ENCODE results near the gene GRIN1. TPM values are rescaled to one million over a fixed set of nuclear protein-coding genes. Genes with fewer than 3 reads are reported as not detected.

Gene GRIN1
- total RNA-seq, 2 donors from 2014 or later = not detected

DNA sequence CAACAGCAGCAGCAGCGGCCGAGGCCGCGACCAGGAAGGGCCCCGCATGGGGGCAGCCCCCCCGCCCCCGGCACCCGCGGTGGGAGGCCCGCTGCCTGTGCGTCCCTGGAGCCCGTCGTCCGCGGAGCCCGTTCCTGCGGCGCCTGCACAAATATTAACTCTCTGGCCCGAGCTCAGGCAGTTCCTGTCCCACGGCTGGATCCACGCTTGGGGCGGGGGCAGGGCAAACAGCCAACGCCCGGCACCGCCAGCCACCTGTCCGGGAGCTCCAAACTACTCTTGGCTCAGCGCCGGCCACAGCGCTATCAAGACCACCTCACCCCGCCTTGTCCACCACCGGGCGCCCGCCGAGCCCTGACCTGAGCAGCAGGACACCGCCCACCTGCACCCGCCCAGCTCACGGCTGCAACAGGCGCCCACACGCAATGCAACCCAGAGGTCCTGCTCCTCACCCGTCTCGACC is 31.0 kb downstream of the GRIN1 start, which contains the start of gene LRRC26:
Gene LRRC26 (minus strand): TSS at position 156 of the 463 bp plus-strand sequence. CDS start 108 bp downstream, at position 48.
- Histone ChIP-seq H3K4me3 (peak within 1 kb of the TSS; percentile 11 to 48), H3K9me3 (no peaks in the 10 kb centered on the region), H3K4me1 (peaks cover 0 to 35% of the 10 kb centered on the region in 2 donors), H3K27ac (no peak within 1 kb of the TSS), H3K36me3 (no peaks in the 10 kb centered on the region), H3K27me3 (peaks cover 28 to 37% of the 10 kb centered on the region in 2 donors)
- no peak for DNase-seq (ENCODE audit: low spot score)
- TF ChIP-seq CTCF (IDR thresholded peaks at IDR 0.05) = no peak

DNA sequence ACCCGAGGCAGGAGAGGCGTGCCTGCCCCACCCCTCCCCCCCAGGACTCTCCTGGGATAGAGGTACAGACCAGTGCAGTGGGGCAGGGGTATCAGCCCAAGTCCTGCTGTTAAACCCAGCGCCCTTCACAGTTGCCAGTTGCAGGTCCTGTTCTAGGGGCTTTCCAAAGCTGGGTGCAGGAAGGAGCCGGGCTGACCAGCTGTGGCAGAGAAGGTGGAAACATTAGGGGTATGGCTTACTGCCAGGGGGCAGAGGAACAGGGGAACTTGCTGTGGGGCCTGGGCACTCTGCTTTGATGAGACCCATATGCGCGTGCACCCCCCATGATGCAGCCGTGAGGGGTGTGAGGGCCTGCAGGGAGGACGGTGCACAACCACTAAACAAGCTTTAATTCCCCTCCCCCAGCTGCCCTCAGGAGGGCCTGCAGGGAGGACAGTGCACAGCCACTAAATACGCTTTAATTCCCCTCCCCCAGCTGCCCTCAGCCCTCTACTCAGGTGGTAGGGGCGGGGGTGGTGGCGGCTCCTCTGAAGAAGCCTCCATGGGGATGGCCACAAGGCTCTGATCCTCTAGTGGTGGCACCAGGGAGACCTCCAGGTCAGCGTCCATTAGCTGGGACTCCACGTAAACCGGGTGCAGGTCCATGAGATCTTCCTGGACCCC is 31.7 kb downstream of the GRIN1 start:
- Histone ChIP-seq H3K9me3 (no peaks in the 10 kb centered on the region), H3K27ac (no peak overlapping the region), H3K36me3 (no peaks in the 10 kb centered on the region), H3K27me3 (peaks cover 22 to 31% of the 10 kb centered on the region in 2 donors), H3K4me3 (no peak overlapping the region), H3K4me1 (peaks cover 0 to 35% of the 10 kb centered on the region in 2 donors)
- DNase-seq (ENCODE audit: low spot score) = no peak
- no peak for TF ChIP-seq CTCF (IDR thresholded peaks at IDR 0.05)

DNA sequence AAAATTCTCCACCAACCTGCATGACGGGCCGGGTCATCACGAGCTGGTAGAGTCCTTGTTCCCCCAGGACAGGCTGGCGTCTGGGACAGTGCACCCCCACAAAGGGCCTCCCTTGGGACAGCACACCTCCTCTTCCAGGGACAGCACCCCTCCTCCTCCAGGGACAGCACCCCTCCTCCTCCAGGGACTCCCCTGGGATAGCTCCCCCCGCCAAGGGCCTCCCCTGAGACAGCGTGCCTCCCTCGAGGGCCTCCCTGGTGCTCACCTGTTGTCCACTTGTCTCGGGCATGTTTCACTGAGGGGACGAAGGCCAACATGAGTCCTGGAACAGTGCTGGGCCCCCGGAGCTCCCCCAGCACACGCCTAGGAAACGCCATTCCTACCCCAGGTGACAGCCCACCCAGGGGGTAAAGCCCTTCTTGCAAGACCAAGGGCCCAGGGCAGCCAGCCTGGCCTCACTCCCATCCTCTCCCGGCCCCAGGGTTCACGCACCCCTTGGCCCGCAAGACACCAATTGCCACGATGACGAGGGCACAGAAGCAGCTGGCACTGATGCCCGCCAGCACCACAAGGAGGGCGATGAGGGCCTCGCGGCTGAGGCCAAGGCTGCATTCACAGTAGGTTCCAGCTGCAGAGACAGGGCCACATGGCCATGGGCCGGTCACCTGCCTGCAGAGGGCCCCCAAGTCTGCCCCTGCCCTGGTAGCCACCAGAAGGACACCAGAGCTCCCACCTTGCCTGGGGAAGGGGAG is 32.4 kb downstream of the GRIN1 start:
- peaks cover 0 to 35% of the 10 kb centered on the region in 2 donors for H3K4me1 ChIP-seq
- no peak for DNase-seq (ENCODE audit: low spot score)
- H3K27ac ChIP-seq = no peak overlapping the region
- peaks cover 16 to 24% of the 10 kb centered on the region in 2 donors for H3K27me3 ChIP-seq
- no peaks in the 10 kb centered on the region for H3K36me3 ChIP-seq
- TF ChIP-seq CTCF (IDR thresholded peaks at IDR 0.05) = no peak
- no peak overlapping the region for H3K4me3 ChIP-seq
- H3K9me3 ChIP-seq = no peaks in the 10 kb centered on the region

- no peak for DNase-seq (ENCODE audit: low spot score)
- no peak for TF ChIP-seq CTCF (IDR thresholded peaks at IDR 0.05)
- Histone ChIP-seq H3K9me3 (no peaks in the 10 kb centered on the region), H3K36me3 (no peaks in the 10 kb centered on the region), H3K27me3 (peaks cover 5 to 6% of the 10 kb centered on the region in 2 donors), H3K27ac (no peak overlapping the region), H3K4me1 (peaks cover 0 to 18% of the 10 kb centered on the region in 2 donors), H3K4me3 (no peak overlapping the region)
Measured at GRCh38 chr9:137172901-137173795, 34.2 kb downstream of the GRIN1 start.

DNA sequence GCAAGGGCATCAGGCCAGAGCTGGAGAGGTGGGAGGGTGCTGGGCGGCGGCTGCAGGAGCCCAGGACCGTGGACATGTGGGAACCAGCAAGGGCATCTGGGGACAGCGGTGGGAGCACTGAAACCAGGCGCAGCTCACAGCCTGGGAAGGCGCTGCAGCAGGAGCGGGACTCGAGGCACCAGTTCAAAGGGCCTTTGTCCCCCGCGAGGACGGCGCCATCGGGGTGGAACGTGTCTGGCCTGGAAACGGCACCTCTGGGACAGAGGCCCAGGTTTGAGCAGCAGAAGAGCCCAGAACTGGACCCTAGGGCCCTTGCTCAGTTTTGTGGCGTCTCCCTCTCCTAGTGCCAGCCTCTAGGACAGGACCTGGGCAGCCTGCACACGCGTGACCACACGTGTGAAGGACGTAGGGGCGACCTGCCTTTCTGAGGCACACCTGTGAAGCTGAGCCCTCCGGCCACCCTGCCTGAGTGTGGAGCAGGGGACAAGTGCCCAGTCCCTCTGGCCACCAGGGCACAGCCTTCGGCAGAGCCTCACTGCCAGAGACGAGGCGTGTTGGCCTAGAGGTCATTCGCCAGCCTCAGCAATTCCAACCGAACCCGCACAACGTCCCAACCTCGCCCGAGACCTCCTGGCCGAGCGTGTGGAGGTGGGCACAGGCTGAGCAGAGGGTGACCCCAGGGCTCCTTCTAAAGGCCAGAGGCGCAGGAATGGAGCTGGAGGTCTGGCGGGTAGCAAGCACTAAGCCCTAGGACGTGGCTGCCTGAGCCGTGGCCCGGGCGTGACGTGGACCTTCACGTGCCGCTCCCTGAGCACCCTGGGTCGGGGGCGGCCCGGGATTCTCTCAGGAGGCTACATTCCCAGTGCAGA is 35.1 kb downstream of the GRIN1 start:
- no peak for DNase-seq (ENCODE audit: low spot score)
- H3K4me1 ChIP-seq = peaks cover 0 to 9% of the 10 kb centered on the region in 2 donors
- no peaks in the 10 kb centered on the region for H3K27me3 ChIP-seq
- TF ChIP-seq CTCF (IDR thresholded peaks at IDR 0.05) = no peak
- H3K36me3 ChIP-seq = no peaks in the 10 kb centered on the region
- no peak overlapping the region for H3K4me3 ChIP-seq
- H3K27ac ChIP-seq = no peak overlapping the region
- H3K9me3 ChIP-seq = no peaks in the 10 kb centered on the region

Measured in right atrium auricular region (tissue), 2 donors.